Activated CD8-positive, alpha-beta T cell treated with anti-CD3 and anti-CD28 coated beads, Interleukin-2, amount 10 ng/mL, durations not matched to agents 7 days and 5 days (primary cell): ENCODE measurements around the gene MPZ. TPM values are rescaled to one million over a fixed set of nuclear protein-coding genes. Genes with fewer than 3 reads are reported as not detected.

Experiments
- ATAC-seq: fragments of 150-1000 bp; cut with Tn5 transposase; one replicate; pipeline ENCODE4 v1.10.0; 2021; ENCODE audit warnings: moderate library complexity
- CTCF ChIA-PET: fragments of 350-600 bp; sonication (Branson Sonifier 250); formaldehyde crosslinking; loops from one replicate; lab custom pipeline; 2021; ENCODE audit warnings: antibody characterized with exemption; lab: Charles Lee
- POLR2A ChIA-PET: fragments of 350-600 bp; sonication (Branson Sonifier 250); formaldehyde crosslinking; loops from one replicate; lab custom pipeline; 2021; ENCODE audit warnings: antibody characterized with exemption; lab: Charles Lee
- DNase-seq: peaks from one replicate; pipeline ENCODE4 v3.0.0-alpha.2; 2020
- H3K27ac Mint-ChIP-seq: one replicate; pipeline ENCODE4 v1.8.0; 2021; ENCODE audit warnings: mild to moderate bottlenecking, mixed read lengths
- H3K27me3 Mint-ChIP-seq: one replicate; pipeline ENCODE4 v1.8.0; 2021; ENCODE audit warnings: low read depth, mixed read lengths
- H3K36me3 Mint-ChIP-seq: one replicate; pipeline ENCODE4 v1.8.0; 2021; ENCODE audit warnings: low read depth, mixed read lengths
- H3K4me1 Mint-ChIP-seq: one replicate; pipeline ENCODE4 v1.8.0; 2021; ENCODE audit warnings: low read depth, mixed read lengths
- H3K4me3 Mint-ChIP-seq: one replicate; pipeline ENCODE4 v1.8.0; 2021; ENCODE audit warnings: mild to moderate bottlenecking, mixed read lengths
- H3K9me3 Mint-ChIP-seq: one replicate; pipeline ENCODE4 v1.8.0; 2022; ENCODE audit warnings: mixed read lengths; ENCODE audit not compliant: insufficient read depth
- total RNA-seq, 2 experiments: library from RNA; stranded (reverse); gene quantifications; one replicate each; pipeline ENCODE4 v1.2.3, GENCODE V29; 2021

MPZ gene
- total RNA-seq, 2 experiments from 2014 or later, result 2.8 to 3.4 TPM

DNA sequence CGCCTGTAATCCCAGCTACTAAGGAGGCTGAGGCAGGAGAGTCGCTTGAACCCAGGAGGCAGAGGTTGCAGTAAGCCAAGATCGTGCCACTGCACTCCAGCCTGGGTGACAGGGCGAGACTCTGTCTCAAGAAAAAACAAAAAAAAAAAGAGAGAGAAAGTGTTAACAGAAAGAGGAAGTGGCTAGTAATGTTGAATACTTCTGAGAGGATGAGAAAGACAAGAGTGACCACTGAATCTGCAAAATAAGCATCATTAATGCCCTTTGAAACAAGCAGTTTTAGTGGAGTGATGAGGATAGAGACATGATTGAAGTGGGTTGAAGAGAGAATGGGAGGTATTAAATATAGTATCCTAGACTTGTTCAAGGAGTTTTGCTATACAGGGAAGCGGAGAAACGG lies 11.7 kb downstream of the MPZ start:
- Mint-ChIP-seq H3K9me3 (no peaks in the 10 kb centered on the region), H3K36me3 (peaks cover 3% of the 10 kb centered on the region), H3K4me1 (peaks cover 9% of the 10 kb centered on the region), H3K27ac (no peak overlapping the region), H3K27me3 (no peaks in the 10 kb centered on the region), H3K4me3 (no peak overlapping the region)
- CTCF ChIA-PET, result no interaction called here
- POLR2A ChIA-PET, result no interaction called here
- ATAC-seq, result no peak
- no peak for DNase-seq

- ATAC-seq, result no peak
- Mint-ChIP-seq H3K4me1 (peaks cover 9% of the 10 kb centered on the region), H3K4me3 (no peak overlapping the region), H3K27ac (no peak overlapping the region), H3K36me3 (peaks cover 3% of the 10 kb centered on the region), H3K9me3 (no peaks in the 10 kb centered on the region), H3K27me3 (no peaks in the 10 kb centered on the region)
- POLR2A ChIA-PET, result no interaction called here
- DNase-seq, result no peak
- CTCF ChIA-PET, result no interaction called here
These were observed 12.4 kb downstream of the MPZ start for GRCh38 chr1:161297415-161297814.

GRCh38 chr1:161290779-161291178 lies 19.0 kb downstream of the MPZ start:
- no peak for ATAC-seq
- H3K4me1 Mint-ChIP-seq, result no peaks in the 10 kb centered on the region
- H3K27me3 Mint-ChIP-seq, result no peaks in the 10 kb centered on the region
- no peaks in the 10 kb centered on the region for H3K36me3 Mint-ChIP-seq
- ChIA-PET POLR2A (interaction anchor here (0.7 kb wide), 1 partner anchor 54 kb away, joined by 4 read pairs; no protein-coding TSS in a partner anchor), CTCF (interaction anchor here (0.7 to 3.9 kb wide), 45 partner anchors 8 to 231 kb away, joined by 3 to 33 read pairs (median 4); partner anchors contain the start of genes ADAMTS4, CFAP126, NIT1 and PFDN2)
- no peak overlapping the region for H3K27ac Mint-ChIP-seq
- no peak for DNase-seq
- H3K9me3 Mint-ChIP-seq, result no peaks in the 10 kb centered on the region
- no peak overlapping the region for H3K4me3 Mint-ChIP-seq

DNA sequence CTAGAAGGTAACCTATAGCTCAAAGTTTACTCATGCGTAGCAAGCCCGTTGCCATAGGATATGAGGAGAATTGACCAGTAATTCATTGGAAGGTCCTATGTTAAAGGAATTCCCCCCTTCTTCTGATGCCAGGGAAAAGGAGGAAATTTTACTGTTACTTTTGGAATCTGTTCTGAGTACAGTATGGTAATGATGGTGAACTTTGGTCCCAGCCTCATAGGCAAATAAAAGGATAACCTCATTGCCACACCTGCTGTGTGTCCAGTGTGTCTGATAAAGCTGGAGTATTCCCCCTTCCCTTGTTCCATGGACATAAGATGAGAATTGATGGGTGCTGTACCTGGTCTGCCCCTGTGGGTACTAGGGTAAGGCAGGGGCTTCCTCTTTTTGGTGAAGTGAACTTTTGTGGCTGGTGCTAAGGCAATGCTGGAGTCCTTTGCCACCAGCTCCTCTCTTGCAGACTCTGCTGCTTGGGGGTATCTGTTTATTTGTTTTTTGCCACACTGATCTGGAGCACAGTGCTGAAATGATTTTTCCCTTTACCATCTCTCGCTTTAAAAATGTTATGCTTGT lies 22.2 kb downstream of the MPZ start:
- ATAC-seq, result no peak
- H3K4me3 Mint-ChIP-seq, result no peak overlapping the region
- no peaks in the 10 kb centered on the region for H3K4me1 Mint-ChIP-seq
- H3K9me3 Mint-ChIP-seq, result no peaks in the 10 kb centered on the region
- no peak for DNase-seq
- no peak overlapping the region for H3K27ac Mint-ChIP-seq
- H3K27me3 Mint-ChIP-seq, result peaks cover 15% of the 10 kb centered on the region
- POLR2A ChIA-PET, result no interaction called here
- CTCF ChIA-PET, result interaction anchor here (0.9 to 1.9 kb wide), 7 partner anchors 18 to 95 kb away, joined by 3 to 12 read pairs (median 4); partner anchors contain the start of gene TOMM40L
- H3K36me3 Mint-ChIP-seq, result no peaks in the 10 kb centered on the region

DNA sequence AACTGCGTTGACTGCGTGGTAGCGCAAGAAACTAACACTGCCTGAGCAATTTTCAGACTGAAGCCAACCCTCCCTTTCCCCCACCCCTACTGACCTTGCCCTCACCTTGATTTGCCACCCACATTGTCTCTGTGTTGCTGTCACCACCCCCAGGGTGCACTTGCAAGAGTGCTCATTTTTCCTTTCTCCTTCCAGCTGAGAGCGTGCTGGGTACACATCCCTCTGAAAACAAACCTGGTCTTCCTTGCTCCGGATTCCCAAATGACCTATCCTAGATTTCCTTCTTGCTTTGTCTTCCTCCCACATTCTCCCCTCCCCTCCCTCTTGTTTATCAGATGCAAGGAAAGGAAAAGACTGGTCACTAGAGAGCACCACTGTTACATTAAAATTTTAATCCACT lies 24.2 kb downstream of the MPZ start:
- POLR2A ChIA-PET, result no interaction called here
- CTCF ChIA-PET, result interaction anchor here (1.0 kb wide), 1 partner anchor 58 kb away, joined by 3 read pairs; no protein-coding TSS in a partner anchor
- H3K27me3 Mint-ChIP-seq, result peaks cover 15% of the 10 kb centered on the region
- no peak for DNase-seq
- no peak overlapping the region for H3K4me3 Mint-ChIP-seq
- no peak overlapping the region for H3K27ac Mint-ChIP-seq
- no peak for ATAC-seq
- H3K4me1 Mint-ChIP-seq, result no peaks in the 10 kb centered on the region
- no peaks in the 10 kb centered on the region for H3K9me3 Mint-ChIP-seq
- no peaks in the 10 kb centered on the region for H3K36me3 Mint-ChIP-seq

- no peak overlapping the region for H3K27ac Mint-ChIP-seq
- no peak for DNase-seq
These were observed 24.7 kb downstream of the MPZ start for GRCh38 chr1:161285113-161285512.

GRCh38 chr1:161282991-161283390 lies 26.8 kb downstream of the MPZ start:
- CTCF ChIA-PET, result interaction anchor here (1.0 to 2.1 kb wide), 4 partner anchors 8 to 99 kb away, joined by 3 to 12 read pairs (median 6); no protein-coding TSS in a partner anchor
- Mint-ChIP-seq H3K27ac (no peak overlapping the region), H3K4me1 (no peaks in the 10 kb centered on the region), H3K9me3 (no peaks in the 10 kb centered on the region), H3K36me3 (no peaks in the 10 kb centered on the region), H3K4me3 (no peak overlapping the region), H3K27me3 (peaks cover 25% of the 10 kb centered on the region)
- ATAC-seq (no peak), DNase-seq (no peak)
- POLR2A ChIA-PET, result no interaction called here

More at GRCh38 chr1:161285113-161285512, 24.7 kb downstream of the MPZ start:
- Mint-ChIP-seq H3K36me3 (no peaks in the 10 kb centered on the region), H3K9me3 (no peaks in the 10 kb centered on the region), H3K27me3 (peaks cover 19% of the 10 kb centered on the region), H3K4me3 (no peak overlapping the region), H3K4me1 (no peaks in the 10 kb centered on the region)
- ChIA-PET CTCF (interaction anchor here (1.0 kb wide), 1 partner anchor 58 kb away, joined by 3 read pairs; no protein-coding TSS in a partner anchor), POLR2A (no interaction called here)
- ATAC-seq, result no peak

DNA sequence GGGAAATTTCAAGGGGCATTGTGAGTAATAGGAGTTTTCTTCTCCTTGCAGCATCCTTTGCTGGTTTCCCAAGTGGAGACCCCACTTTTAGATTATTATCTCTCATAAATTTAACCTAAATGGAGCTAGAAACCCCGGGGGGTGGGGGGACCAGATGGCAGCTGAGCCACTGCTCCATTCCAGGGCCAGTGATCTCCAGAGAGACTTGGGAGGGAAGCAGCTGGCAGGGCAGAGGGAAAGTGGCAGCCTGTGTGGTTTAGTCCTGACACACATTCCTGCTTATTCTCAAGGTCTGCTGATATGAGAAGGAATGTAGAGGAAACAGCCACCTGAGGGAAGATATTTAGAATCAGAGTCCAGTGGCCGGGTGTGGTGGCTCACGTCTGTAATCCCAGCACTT lies 34.9 kb downstream of the MPZ start:
- Mint-ChIP-seq H3K9me3 (no peaks in the 10 kb centered on the region), H3K27me3 (peaks cover 29% of the 10 kb centered on the region), H3K4me1 (no peaks in the 10 kb centered on the region), H3K27ac (no peak overlapping the region), H3K36me3 (no peaks in the 10 kb centered on the region), H3K4me3 (no peak overlapping the region)
- ChIA-PET POLR2A (no interaction called here), CTCF (interaction anchor here (0.6 to 1.5 kb wide), 4 partner anchors 16 to 120 kb away, joined by 3 read pairs; partner anchors contain the start of gene TOMM40L)
- ATAC-seq, result no peak
- DNase-seq, result no peak

DNA sequence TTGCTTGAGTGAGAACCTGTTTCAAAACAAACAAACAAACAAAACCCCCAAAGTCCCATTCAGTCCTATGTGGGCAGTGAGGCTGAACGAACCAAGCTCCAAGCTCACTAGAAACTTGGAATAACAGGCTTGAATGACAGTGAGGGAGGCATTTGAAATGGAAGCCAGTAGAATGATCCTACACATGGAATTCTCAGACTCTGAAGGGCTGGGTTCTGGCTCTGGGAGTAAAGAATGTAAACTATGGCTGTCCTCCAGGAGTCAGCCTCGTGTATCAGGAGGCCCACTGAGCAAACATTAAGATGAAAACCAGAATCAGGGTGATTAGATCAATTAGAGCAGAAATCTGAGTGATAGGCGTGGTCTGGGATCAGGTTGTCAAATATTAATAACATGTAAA lies 36.4 kb downstream of the MPZ start:
- no peak for ATAC-seq
- H3K9me3 Mint-ChIP-seq, result no peaks in the 10 kb centered on the region
- CTCF ChIA-PET, result interaction anchor here (0.9 to 1.5 kb wide), 2 partner anchors 18 to 63 kb away, joined by 3 to 5 read pairs; no protein-coding TSS in a partner anchor

DNA sequence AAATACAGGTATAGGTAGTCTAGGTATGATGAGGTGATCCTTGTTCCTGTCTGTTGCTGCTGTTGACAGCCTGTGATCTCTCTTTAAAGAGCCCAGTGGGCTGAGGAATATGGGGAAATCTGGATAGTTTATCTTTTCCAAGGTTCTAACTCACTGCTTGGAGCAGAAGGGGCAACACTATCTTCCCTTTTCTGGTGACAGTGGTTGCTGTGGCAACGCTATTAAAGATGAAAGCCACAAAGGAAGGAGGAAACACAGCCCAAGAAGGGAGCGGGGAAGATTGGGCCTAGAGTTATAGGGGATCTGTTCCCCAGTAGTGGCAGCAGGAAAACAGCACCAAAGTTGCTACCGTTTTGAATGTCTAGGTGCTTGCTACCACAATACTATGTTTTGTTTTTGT lies 42.4 kb downstream of the MPZ start:
- Mint-ChIP-seq H3K4me1 (peaks cover 6% of the 10 kb centered on the region), H3K36me3 (no peaks in the 10 kb centered on the region), H3K27ac (no peak overlapping the region), H3K27me3 (peaks cover 10% of the 10 kb centered on the region), H3K4me3 (no peak overlapping the region), H3K9me3 (no peaks in the 10 kb centered on the region)
- DNase-seq (no peak), ATAC-seq (no peak)
- ChIA-PET POLR2A (interaction anchor here (0.5 to 0.7 kb wide), 2 partner anchors 32 to 234 kb away, joined by 3 read pairs; no protein-coding TSS in a partner anchor), CTCF (interaction anchor here (1.4 kb wide), 1 partner anchor 24 kb away, joined by 5 read pairs; no protein-coding TSS in a partner anchor)

More for the DNA sequence above, 36.4 kb downstream of the MPZ start:
- peaks cover 25% of the 10 kb centered on the region for H3K27me3 Mint-ChIP-seq
- no peak overlapping the region for H3K4me3 Mint-ChIP-seq
- H3K4me1 Mint-ChIP-seq, result no peaks in the 10 kb centered on the region
- H3K27ac Mint-ChIP-seq, result no peak overlapping the region
- H3K36me3 Mint-ChIP-seq, result no peaks in the 10 kb centered on the region
- POLR2A ChIA-PET, result no interaction called here
- DNase-seq, result no peak

DNA sequence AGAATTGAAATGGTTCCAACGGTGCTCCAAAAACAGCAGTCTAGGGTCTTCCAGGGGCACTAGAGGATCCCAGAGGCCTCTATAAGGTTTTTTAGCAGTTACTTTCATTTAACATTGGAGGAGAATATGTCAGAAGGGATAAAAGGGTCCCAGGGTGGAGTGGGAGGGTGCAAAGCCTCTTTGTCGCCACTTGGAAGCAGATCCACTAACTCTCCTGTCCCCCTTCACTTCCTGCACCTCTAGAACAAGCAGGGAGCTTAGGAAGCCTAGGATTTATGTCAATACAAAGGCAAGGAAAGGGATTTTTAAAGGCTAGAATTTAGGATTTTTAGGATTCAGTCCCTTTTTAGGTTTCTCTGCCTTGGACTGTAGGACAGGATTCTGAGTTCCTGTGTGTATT lies 42.9 kb downstream of the MPZ start:
- Mint-ChIP-seq H3K4me3 (no peak overlapping the region), H3K27ac (no peak overlapping the region), H3K4me1 (peaks cover 6% of the 10 kb centered on the region), H3K9me3 (no peaks in the 10 kb centered on the region), H3K36me3 (no peaks in the 10 kb centered on the region), H3K27me3 (peaks cover 12% of the 10 kb centered on the region)
- ChIA-PET POLR2A (interaction anchor here (0.5 to 0.7 kb wide), 2 partner anchors 31 to 233 kb away, joined by 3 read pairs; no protein-coding TSS in a partner anchor), CTCF (interaction anchor here (1.4 kb wide), 1 partner anchor 24 kb away, joined by 5 read pairs; no protein-coding TSS in a partner anchor)
- no peak for DNase-seq
- no peak for ATAC-seq

DNA sequence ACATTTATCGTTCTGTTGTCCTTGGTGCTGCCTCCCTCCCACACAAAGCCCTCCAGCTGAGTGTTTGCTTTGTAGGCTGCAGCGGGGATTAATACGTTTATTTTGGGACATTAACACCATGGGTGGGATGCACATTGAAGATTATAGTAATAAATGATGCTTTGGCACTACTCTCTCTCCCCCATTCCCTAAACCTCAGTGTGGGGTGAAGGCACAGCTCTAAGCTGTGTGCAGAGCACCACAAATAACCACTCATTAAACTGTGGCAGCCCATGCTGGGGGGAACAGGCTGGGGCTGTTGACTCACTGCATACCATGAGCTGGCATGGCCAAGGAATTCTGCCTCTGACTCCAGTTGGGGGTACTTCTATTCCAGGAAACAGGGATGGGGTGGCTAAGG lies 43.6 kb downstream of the MPZ start:
- POLR2A ChIA-PET, result interaction anchor here (0.6 kb wide), 1 partner anchor 13 kb away, joined by 3 read pairs; no protein-coding TSS in a partner anchor
- CTCF ChIA-PET, result interaction anchor here (0.8 to 1.4 kb wide), 2 partner anchors 25 to 41 kb away, joined by 3 to 5 read pairs; no protein-coding TSS in a partner anchor

More for the DNA sequence above, 43.6 kb downstream of the MPZ start:
- Mint-ChIP-seq H3K36me3 (no peaks in the 10 kb centered on the region), H3K4me3 (no peak overlapping the region), H3K9me3 (no peaks in the 10 kb centered on the region), H3K27ac (no peak overlapping the region), H3K27me3 (peaks cover 18% of the 10 kb centered on the region), H3K4me1 (peaks cover 6% of the 10 kb centered on the region)
- DNase-seq (no peak), ATAC-seq (no peak)
